Kasumi-1 (cell line): Measurements from ENCODE around the gene ERC2.
"Not testable (repeated sequence)": the region's sequence is repeated elsewhere in the genome, so short reads cannot be mapped to it uniquely, and the experiment has no call there.

ENCODE experiments used
- DNase-seq, 2 experiments: peaks; one replicate each; lab custom pipeline; 2025; lab: John Stamatoyannopoulos, UW

The ERC2 gene

GRCh38 chr3:55884066-55884465 is 584.2 kb downstream of the ERC2 start:
- no peak for DNase-seq

GRCh38 chr3:55882006-55882405 is 586.3 kb downstream of the ERC2 start:
- DNase-seq, result no peak

- no peak for DNase-seq
These were observed 587.9 kb downstream of the ERC2 start for GRCh38 chr3:55880357-55880756.

- DNase-seq, result no peak
These were observed 588.4 kb downstream of the ERC2 start for GRCh38 chr3:55879901-55880331.

GRCh38 chr3:55877703-55878102 is 590.6 kb downstream of the ERC2 start:
- DNase-seq, result no peak

GRCh38 chr3:55876560-55876959 is 591.7 kb downstream of the ERC2 start:
- no peak for DNase-seq

GRCh38 chr3:55875113-55875512 is 593.2 kb downstream of the ERC2 start:
- DNase-seq, result no peak

GRCh38 chr3:55873523-55874254 is 594.6 kb downstream of the ERC2 start:
- no peak for DNase-seq

GRCh38 chr3:55870594-55870993 is 597.7 kb downstream of the ERC2 start:
- DNase-seq, result no peak

GRCh38 chr3:55868347-55868746 is 599.9 kb downstream of the ERC2 start:
- no peak for DNase-seq

GRCh38 chr3:55863028-55863427 is 605.2 kb downstream of the ERC2 start:
- DNase-seq, result no peak

- no peak for DNase-seq
These were observed 608.1 kb downstream of the ERC2 start for GRCh38 chr3:55860049-55860721.

GRCh38 chr3:55859305-55859704 is 609.0 kb downstream of the ERC2 start:
- DNase-seq, result no peak

GRCh38 chr3:55858727-55859126 is 609.5 kb downstream of the ERC2 start:
- DNase-seq, result no peak

- no peak for DNase-seq
These were observed 610.0 kb downstream of the ERC2 start for GRCh38 chr3:55858302-55858701.

GRCh38 chr3:55857633-55858032 is 610.6 kb downstream of the ERC2 start:
- no peak for DNase-seq

- no peak for DNase-seq
These were observed 613.0 kb downstream of the ERC2 start for GRCh38 chr3:55855311-55855710.

GRCh38 chr3:55854494-55854893 is 613.8 kb downstream of the ERC2 start:
- DNase-seq, result no peak

- DNase-seq, result no peak
These were observed 615.9 kb downstream of the ERC2 start for GRCh38 chr3:55852326-55852725.

- DNase-seq, result no peak
These were observed 626.1 kb downstream of the ERC2 start for GRCh38 chr3:55842204-55842603.

- DNase-seq, result not testable (repeated sequence)
These were observed 636.4 kb downstream of the ERC2 start for GRCh38 chr3:55831876-55832275.

- no peak for DNase-seq
These were observed 639.6 kb downstream of the ERC2 start for GRCh38 chr3:55828712-55829111.

GRCh38 chr3:55827786-55828185 is 640.5 kb downstream of the ERC2 start:
- no peak for DNase-seq
